LNCaP clone FGC (cell line): Measurements from ENCODE around the gene ZNF467.

Experiments used
- DNase-seq: peaks from one replicate; pipeline ENCODE4 v3.0.0-alpha.2; 2011; ENCODE audit warnings: low read depth
- H3K4me3 ChIP-seq: 2 replicates; pipeline ENCODE4 v1.5.1; 2011; ENCODE audit warnings: mild to moderate bottlenecking, low read depth, low read length, control low read depth
- TF ChIP-seq, protein P1 (sequence below): IDR thresholded peaks from 2 replicates; pipeline ENCODE4 v1.5.1; 2012; ENCODE audit warnings: mild to moderate bottlenecking; ENCODE audit not compliant: control insufficient read depth, insufficient read depth; ENCODE audit errors: extremely low read depth

The ZNF467 gene

DNA sequence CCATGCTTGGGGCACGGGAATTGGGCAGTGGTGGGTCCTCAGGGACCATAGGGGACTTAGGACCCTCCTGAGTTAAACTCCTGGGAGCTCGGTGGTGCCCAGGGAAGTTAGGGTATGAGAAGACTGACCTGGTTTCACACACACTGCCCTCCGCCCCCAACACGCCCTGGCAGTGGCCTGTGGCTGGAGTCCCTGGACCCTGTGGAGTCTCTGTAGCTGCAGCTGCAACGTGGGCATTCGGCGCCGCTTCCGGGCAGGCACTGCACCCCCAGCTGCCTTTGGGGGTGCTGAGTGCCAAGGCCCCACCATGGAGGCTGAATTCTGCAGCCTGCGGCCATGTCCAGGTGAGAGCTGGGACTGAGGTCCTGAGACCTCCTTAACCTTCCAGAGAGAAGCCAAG, 34.9 kb upstream of the ZNF467 start:
- DNase-seq = no peak
- H3K4me3 ChIP-seq = no peak overlapping the region
- TF ChIP-seq, protein P1, sequence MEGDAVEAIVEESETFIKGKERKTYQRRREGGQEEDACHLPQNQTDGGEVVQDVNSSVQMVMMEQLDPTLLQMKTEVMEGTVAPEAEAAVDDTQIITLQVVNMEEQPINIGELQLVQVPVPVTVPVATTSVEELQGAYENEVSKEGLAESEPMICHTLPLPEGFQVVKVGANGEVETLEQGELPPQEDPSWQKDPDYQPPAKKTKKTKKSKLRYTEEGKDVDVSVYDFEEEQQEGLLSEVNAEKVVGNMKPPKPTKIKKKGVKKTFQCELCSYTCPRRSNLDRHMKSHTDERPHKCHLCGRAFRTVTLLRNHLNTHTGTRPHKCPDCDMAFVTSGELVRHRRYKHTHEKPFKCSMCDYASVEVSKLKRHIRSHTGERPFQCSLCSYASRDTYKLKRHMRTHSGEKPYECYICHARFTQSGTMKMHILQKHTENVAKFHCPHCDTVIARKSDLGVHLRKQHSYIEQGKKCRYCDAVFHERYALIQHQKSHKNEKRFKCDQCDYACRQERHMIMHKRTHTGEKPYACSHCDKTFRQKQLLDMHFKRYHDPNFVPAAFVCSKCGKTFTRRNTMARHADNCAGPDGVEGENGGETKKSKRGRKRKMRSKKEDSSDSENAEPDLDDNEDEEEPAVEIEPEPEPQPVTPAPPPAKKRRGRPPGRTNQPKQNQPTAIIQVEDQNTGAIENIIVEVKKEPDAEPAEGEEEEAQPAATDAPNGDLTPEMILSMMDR = no peak

DNA sequence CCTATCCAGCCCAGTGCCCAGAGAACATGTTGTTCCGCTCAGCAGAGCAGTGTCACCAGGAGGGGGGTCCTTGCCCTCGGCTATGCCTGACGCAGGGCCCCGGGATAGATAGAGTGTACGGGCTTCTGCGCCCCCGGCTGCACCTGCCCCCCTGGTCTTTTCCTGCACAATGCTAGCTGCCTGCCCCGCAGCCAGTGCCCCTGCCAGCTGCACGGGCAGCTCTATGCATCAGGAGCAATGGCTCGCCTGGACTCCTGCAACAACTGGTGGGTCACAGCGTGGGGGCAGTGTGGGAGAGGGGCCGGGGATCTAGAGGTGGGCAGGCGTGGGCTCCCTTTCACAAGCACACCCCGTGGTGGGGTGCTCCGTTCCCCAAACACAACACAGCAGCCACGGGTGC, 33.3 kb upstream of the ZNF467 start:
- TF ChIP-seq, protein P1 = no peak
- H3K4me3 ChIP-seq = no peak overlapping the region
- no peak for DNase-seq

DNA sequence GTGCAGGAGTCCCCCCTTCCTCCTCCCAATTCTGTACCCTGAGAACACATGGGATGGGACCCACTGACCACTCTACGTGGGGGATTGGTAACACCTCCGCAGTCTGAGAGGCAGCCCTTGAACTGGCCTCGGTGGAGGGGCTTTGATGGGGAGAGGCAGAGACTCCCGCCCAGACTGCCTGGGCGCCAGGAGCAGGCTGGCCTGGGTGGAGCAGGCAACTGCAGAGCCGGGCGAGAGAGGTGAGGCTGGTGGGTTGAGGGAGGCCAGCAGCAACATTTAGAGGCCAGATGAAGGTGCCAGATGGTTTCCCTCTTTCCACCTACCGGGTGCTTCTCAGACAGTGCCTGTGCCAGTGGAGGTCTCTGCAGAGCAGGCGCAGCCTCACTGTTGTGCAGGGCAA, 30.7 kb upstream of the ZNF467 start:
- TF ChIP-seq, protein P1 = no peak
- H3K4me3 ChIP-seq = no peak overlapping the region
- no peak for DNase-seq

DNA sequence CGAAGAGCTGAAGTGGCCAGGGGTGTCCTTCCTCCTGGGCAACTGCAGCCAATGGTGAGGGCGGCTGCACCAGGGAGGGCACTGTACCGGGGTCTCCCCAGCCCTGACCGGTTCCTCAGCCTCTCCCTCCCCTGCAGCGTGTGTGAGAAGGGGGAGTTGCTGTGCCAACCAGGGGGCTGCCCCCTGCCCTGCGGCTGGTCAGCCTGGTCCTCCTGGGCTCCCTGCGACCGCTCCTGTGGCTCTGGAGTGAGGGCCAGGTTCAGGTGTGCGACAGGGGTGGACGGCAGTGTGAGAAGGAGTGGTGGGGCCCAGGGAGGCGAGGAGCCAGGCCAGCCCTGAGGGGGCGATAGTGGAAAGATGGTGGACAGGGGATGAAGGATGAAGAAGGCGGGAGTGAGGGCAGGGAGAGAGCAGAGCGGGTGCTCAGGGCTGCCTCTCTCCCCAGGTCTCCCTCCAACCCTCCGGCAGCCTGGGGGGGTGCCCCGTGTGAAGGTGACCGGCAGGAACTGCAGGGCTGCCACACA, 30.2 kb upstream of the ZNF467 start:
- no peak for DNase-seq
- no peak overlapping the region for H3K4me3 ChIP-seq
- TF ChIP-seq, protein P1 = no peak

DNA sequence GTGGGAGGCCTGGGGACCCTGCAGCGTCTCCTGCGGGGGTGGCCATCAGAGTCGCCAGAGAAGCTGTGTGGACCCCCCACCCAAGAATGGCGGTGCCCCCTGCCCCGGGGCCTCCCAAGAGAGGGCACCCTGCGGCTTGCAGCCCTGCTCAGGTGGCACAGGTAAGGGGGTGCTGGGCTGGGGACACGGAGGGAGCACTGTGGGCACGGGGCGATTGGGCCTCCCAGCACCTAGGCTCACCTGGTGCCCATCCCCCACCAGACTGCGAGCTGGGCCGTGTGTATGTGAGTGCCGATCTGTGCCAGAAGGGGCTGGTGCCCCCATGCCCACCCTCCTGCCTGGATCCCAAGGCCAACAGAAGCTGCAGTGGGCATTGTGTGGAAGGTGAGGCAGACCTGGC, 29.6 kb upstream of the ZNF467 start:
- TF ChIP-seq, protein P1 = no peak
- H3K4me3 ChIP-seq = no peak overlapping the region
- DNase-seq = no peak

DNA sequence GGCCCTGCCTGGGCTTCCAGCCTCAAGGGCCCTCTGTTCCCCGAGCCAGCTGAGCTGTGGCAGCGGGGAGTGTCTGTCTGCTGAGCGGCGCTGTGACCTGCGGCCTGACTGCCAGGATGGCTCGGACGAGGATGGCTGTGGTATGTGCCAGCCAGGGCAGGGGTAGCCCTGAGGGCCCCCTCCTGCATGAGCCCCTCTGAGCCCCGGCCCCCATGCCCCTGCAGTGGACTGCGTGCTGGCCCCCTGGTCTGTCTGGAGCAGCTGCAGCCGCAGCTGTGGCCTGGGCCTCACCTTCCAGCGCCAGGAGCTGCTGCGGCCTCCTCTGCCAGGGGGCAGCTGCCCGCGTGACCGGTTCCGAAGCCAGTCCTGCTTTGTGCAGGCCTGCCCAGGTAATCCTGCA, 28.4 kb upstream of the ZNF467 start:
- TF ChIP-seq, protein P1 = no peak
- no peak for DNase-seq
- H3K4me3 ChIP-seq = no peak overlapping the region

DNA sequence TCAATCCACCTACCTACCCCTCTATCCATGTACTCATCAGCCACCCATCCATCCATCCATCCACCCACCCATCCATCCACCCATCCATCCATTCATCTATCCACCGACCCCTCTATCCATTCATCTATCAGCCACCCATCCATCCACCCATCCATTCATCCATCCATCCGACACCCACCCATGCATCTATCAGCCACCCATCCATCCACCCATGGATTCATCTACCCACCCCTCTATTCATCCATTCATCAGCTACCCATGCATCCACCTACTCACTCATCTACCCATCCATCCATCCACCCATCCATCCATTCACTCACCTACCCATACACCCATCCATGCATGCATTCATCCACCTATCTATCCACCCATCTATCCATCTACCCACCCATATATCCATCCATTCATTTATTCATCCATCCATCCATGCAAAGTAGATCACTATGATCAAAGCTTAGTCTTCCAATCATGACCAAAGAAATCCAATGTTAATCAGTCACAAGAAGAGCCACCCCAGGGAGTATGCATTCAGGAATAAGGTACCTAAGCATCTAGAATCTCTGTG, 27.7 kb upstream of the ZNF467 start:
- TF ChIP-seq, protein P1 = no peak
- no peak for DNase-seq
- no peak overlapping the region for H3K4me3 ChIP-seq
